ENCODE results near the gene PAIP2B.
"Not testable (repeated sequence)": the region's sequence is repeated elsewhere in the genome, so short reads cannot be mapped to it uniquely, and the experiment has no call there.

PAIP2B gene

GRCh38 chr2:71226965-71227560 is at the start of gene PAIP2B:
Gene PAIP2B, minus strand, starts transcription at chr2:71227103. Its CDS starts 24,514 bp downstream, at chr2:71202589.
- peak; percentile 95 for DNase-seq (ENCODE audit: low read depth)

- DNase-seq (ENCODE audit: low read depth) = no peak
These were observed 49.0 kb upstream of the PAIP2B start for GRCh38 chr2:71275939-71276310.

GRCh38 chr2:71269511-71270090 is 42.7 kb upstream of the PAIP2B start:
- DNase-seq (ENCODE audit: low read depth) = no peak

GRCh38 chr2:71263386-71263785 is 36.5 kb upstream of the PAIP2B start:
- no peak for DNase-seq (ENCODE audit: low read depth)

- no peak for DNase-seq (ENCODE audit: low read depth)
These were observed 34.6 kb upstream of the PAIP2B start for GRCh38 chr2:71261534-71261933.

GRCh38 chr2:71256421-71256820 is 29.5 kb upstream of the PAIP2B start:
- DNase-seq (ENCODE audit: low read depth) = no peak

GRCh38 chr2:71254776-71255175 is 27.9 kb upstream of the PAIP2B start:
- no peak for DNase-seq (ENCODE audit: low read depth)

GRCh38 chr2:71254078-71254477 is 27.2 kb upstream of the PAIP2B start:
- no peak for DNase-seq (ENCODE audit: low read depth)

GRCh38 chr2:71253476-71253875 is 26.6 kb upstream of the PAIP2B start:
- no peak for DNase-seq (ENCODE audit: low read depth)

GRCh38 chr2:71252862-71253261 is 26.0 kb upstream of the PAIP2B start:
- DNase-seq (ENCODE audit: low read depth) = no peak

GRCh38 chr2:71250935-71251334 is 24.0 kb upstream of the PAIP2B start:
- no peak for DNase-seq (ENCODE audit: low read depth)

GRCh38 chr2:71244302-71244660 is 17.4 kb upstream of the PAIP2B start:
- DNase-seq (ENCODE audit: low read depth) = no peak

- no peak for DNase-seq (ENCODE audit: low read depth)
These were observed 16.9 kb upstream of the PAIP2B start for GRCh38 chr2:71243634-71244301.

- no peak for DNase-seq (ENCODE audit: low read depth)
These were observed 13.9 kb upstream of the PAIP2B start for GRCh38 chr2:71240794-71241193.

GRCh38 chr2:71238089-71238488 is 11.2 kb upstream of the PAIP2B start:
- DNase-seq (ENCODE audit: low read depth) = no peak

GRCh38 chr2:71235930-71236587 is 9.2 kb upstream of the PAIP2B start:
- no peak for DNase-seq (ENCODE audit: low read depth)

GRCh38 chr2:71233072-71233471 is 6.2 kb upstream of the PAIP2B start:
- DNase-seq (ENCODE audit: low read depth) = not testable (repeated sequence)

GRCh38 chr2:71226096-71226964 is 573 bp downstream of the PAIP2B start:
- no peak for DNase-seq (ENCODE audit: low read depth)

- DNase-seq (ENCODE audit: low read depth) = no peak
These were observed 2.0 kb downstream of the PAIP2B start for GRCh38 chr2:71224935-71225334.

- no peak for DNase-seq (ENCODE audit: low read depth)
These were observed 2.4 kb downstream of the PAIP2B start for GRCh38 chr2:71224457-71224856.

- no peak for DNase-seq (ENCODE audit: low read depth)
These were observed 3.1 kb downstream of the PAIP2B start for GRCh38 chr2:71223767-71224333.

GRCh38 chr2:71220743-71221142 is 6.2 kb downstream of the PAIP2B start:
- no peak for DNase-seq (ENCODE audit: low read depth)

All from activated T-helper 1 cell treated with Interleukin-2 at 50 U/mL for 16 hours (primary cell).